ENCODE results near the gene ADGRL3. TPM values are rescaled to one million over a fixed set of nuclear protein-coding genes. Genes with fewer than 3 reads are reported as not detected.
"Not testable (repeated sequence)": the region's sequence is repeated elsewhere in the genome, so short reads cannot be mapped to it uniquely, and the experiment has no call there.

ADGRL3 gene
- total RNA-seq, 4 donors from 2014 or later = 6.5 to 19.0 (median 14.0) TPM

- TF ChIP-seq POLR2AphosphoS5 (IDR thresholded peaks at IDR 0.05) = no peak
- no peak for TF ChIP-seq EP300 (IDR thresholded peaks at IDR 0.05)
- no peak for TF ChIP-seq CTCF (IDR thresholded peaks at IDR 0.05)
- TF ChIP-seq POLR2A (IDR thresholded peaks at IDR 0.05) = no peak
- H3K27ac ChIP-seq = no peak overlapping the region
- DNase-seq (ENCODE audit: low spot score in 2 of 2) = no peak
- H3K36me3 ChIP-seq = no peaks in the 10 kb centered on the region
- no peaks in the 10 kb centered on the region for H3K4me1 ChIP-seq
- no peaks in the 10 kb centered on the region for H3K27me3 ChIP-seq
- no peaks in the 10 kb centered on the region for H3K9me3 ChIP-seq
- H3K4me3 ChIP-seq = no peak overlapping the region
Observed at GRCh38 chr4:61838072-61838471, 637.9 kb downstream of the ADGRL3 start.

GRCh38 chr4:61841714-61842113 is 641.6 kb downstream of the ADGRL3 start:
- Histone ChIP-seq H3K27me3 (no peaks in the 10 kb centered on the region), H3K4me1 (no peaks in the 10 kb centered on the region), H3K9me3 (no peaks in the 10 kb centered on the region), H3K4me3 (no peak overlapping the region), H3K27ac (no peak overlapping the region), H3K36me3 (no peaks in the 10 kb centered on the region)
- WGBS = 65% methylated on average over 3 of the region's 3 CpGs
- DNase-seq (ENCODE audit: low spot score in 2 of 2) = no peak
- TF ChIP-seq CTCF (IDR thresholded peaks at IDR 0.05) (no peak), POLR2A (IDR thresholded peaks at IDR 0.05) (no peak), POLR2AphosphoS5 (IDR thresholded peaks at IDR 0.05) (no peak), EP300 (IDR thresholded peaks at IDR 0.05) (no peak)

GRCh38 chr4:61851126-61851525 is 651.0 kb downstream of the ADGRL3 start:
- no peaks in the 10 kb centered on the region for H3K4me1 ChIP-seq
- DNase-seq (ENCODE audit: low spot score in 2 of 2) = no peak
- TF ChIP-seq POLR2A (IDR thresholded peaks at IDR 0.05) (no peak), EP300 (IDR thresholded peaks at IDR 0.05) (no peak), CTCF (IDR thresholded peaks at IDR 0.05) (no peak), POLR2AphosphoS5 (IDR thresholded peaks at IDR 0.05) (no peak)
- no peaks in the 10 kb centered on the region for H3K36me3 ChIP-seq
- no peak overlapping the region for H3K27ac ChIP-seq
- 88% methylated on average over 3 of the region's 3 CpGs for WGBS
- no peak overlapping the region for H3K4me3 ChIP-seq
- H3K27me3 ChIP-seq = no peaks in the 10 kb centered on the region
- H3K9me3 ChIP-seq = no peaks in the 10 kb centered on the region

- H3K27me3 ChIP-seq; H3K36me3 ChIP-seq; H3K4me1 ChIP-seq; H3K4me3 ChIP-seq; H3K9me3 ChIP-seq; H3K27ac ChIP-seq; DNase-seq (ENCODE audit: low spot score in 2 of 2): not testable (repeated sequence)
- WGBS = 95% methylated on average over 5 of the region's 5 CpGs
Observed at GRCh38 chr4:61852105-61852504, 652.0 kb downstream of the ADGRL3 start.

GRCh38 chr4:61853041-61853440 is 652.9 kb downstream of the ADGRL3 start:
- no peaks in the 10 kb centered on the region for H3K4me1 ChIP-seq
- WGBS = 96% methylated on average over 6 of the region's 6 CpGs
- no peaks in the 10 kb centered on the region for H3K27me3 ChIP-seq
- no peak overlapping the region for H3K4me3 ChIP-seq
- H3K9me3 ChIP-seq = no peaks in the 10 kb centered on the region
- no peak for TF ChIP-seq CTCF (IDR thresholded peaks at IDR 0.05)
- TF ChIP-seq EP300 (IDR thresholded peaks at IDR 0.05) = no peak
- TF ChIP-seq POLR2A (IDR thresholded peaks at IDR 0.05) = no peak
- TF ChIP-seq POLR2AphosphoS5 (IDR thresholded peaks at IDR 0.05) = no peak
- no peak overlapping the region for H3K27ac ChIP-seq
- DNase-seq (ENCODE audit: low spot score in 2 of 2) = no peak
- H3K36me3 ChIP-seq = no peaks in the 10 kb centered on the region

GRCh38 chr4:61860376-61860775 is 660.2 kb downstream of the ADGRL3 start:
- Histone ChIP-seq H3K27me3 (no peaks in the 10 kb centered on the region), H3K36me3 (no peaks in the 10 kb centered on the region), H3K4me3 (no peak overlapping the region), H3K4me1 (no peaks in the 10 kb centered on the region), H3K9me3 (no peaks in the 10 kb centered on the region), H3K27ac (no peak overlapping the region)
- 43% methylated on average over 6 of the region's 6 CpGs for WGBS
- no peak for DNase-seq (ENCODE audit: low spot score in 2 of 2)
- TF ChIP-seq CTCF (IDR thresholded peaks at IDR 0.05) (no peak), POLR2AphosphoS5 (IDR thresholded peaks at IDR 0.05) (no peak), EP300 (IDR thresholded peaks at IDR 0.05) (no peak), POLR2A (IDR thresholded peaks at IDR 0.05) (no peak)

Measured in suprapubic skin (tissue), 4 donors.